Mesendoderm (in vitro differentiated cells): Measurements from ENCODE around the gene TRIM32.

Experiments used
- DNase-seq: peaks from one replicate; pipeline ENCODE4 v3.0.0; 2013
- H2AK5ac ChIP-seq: 2 replicates; pipeline ENCODE4 v1.6.1; 2013; ENCODE audit warnings: low read length, inconsistent platforms
- H2BK120ac ChIP-seq: 2 replicates; pipeline ENCODE4 v1.6.1; 2013; ENCODE audit warnings: low read depth, mild to moderate bottlenecking, low read length, moderate library complexity, mixed read lengths
- H2BK15ac ChIP-seq: replicated peaks from 2 replicates; pipeline ENCODE4 v1.6.1; 2013; ENCODE audit warnings: low read depth, mild to moderate bottlenecking, moderate library complexity
- H2BK5ac ChIP-seq: 2 replicates; pipeline ENCODE4 v1.6.1; 2013; ENCODE audit warnings: low read length, inconsistent platforms
- H3K18ac ChIP-seq: 2 replicates; pipeline ENCODE4 v1.6.1; 2013; ENCODE audit warnings: mild to moderate bottlenecking, low read length, mixed read lengths
- H3K23ac ChIP-seq: one replicate; pipeline ENCODE4 v1.6.1; 2013; ENCODE audit warnings: low read length
- H3K27ac ChIP-seq: 2 replicates; pipeline ENCODE4 v1.5.1; 2013; ENCODE audit warnings: low read depth, mild to moderate bottlenecking, inconsistent platforms, low read length, moderate library complexity
- H3K27me3 ChIP-seq: 2 replicates; pipeline ENCODE4 v1.6.1; 2013; ENCODE audit warnings: low read length, control low read depth, mild to moderate bottlenecking, inconsistent platforms; ENCODE audit not compliant: insufficient read depth, poor library complexity
- H3K36me3 ChIP-seq: 2 replicates; pipeline ENCODE4 v1.6.1; 2013; ENCODE audit warnings: low read length, inconsistent platforms; ENCODE audit not compliant: control insufficient read depth, insufficient read depth
- H3K4ac ChIP-seq: one replicate; pipeline ENCODE4 v1.6.1; 2013; ENCODE audit warnings: low read depth, mild to moderate bottlenecking, low read length, moderate library complexity
- H3K4me1 ChIP-seq: 2 replicates; pipeline ENCODE4 v1.6.1; 2013; ENCODE audit warnings: low read depth, low read length, inconsistent platforms; ENCODE audit not compliant: control insufficient read depth
- H3K4me2 ChIP-seq: 2 replicates; pipeline ENCODE4 v1.6.1; 2013; ENCODE audit warnings: low read length
- H3K4me3 ChIP-seq: 2 replicates; pipeline ENCODE4 v1.5.1; 2013; ENCODE audit warnings: mild to moderate bottlenecking, low read length
- H3K56ac ChIP-seq: one replicate; pipeline ENCODE4 v1.6.1; 2013; ENCODE audit warnings: low read length
- H3K79me1 ChIP-seq: 2 replicates; pipeline ENCODE4 v1.6.1; 2013; ENCODE audit warnings: low read length, inconsistent platforms
- H3K79me2 ChIP-seq: 2 replicates; pipeline ENCODE4 v1.6.1; 2013; ENCODE audit warnings: mild to moderate bottlenecking, low read length; ENCODE audit not compliant: control insufficient read depth, insufficient read depth
- H3K9ac ChIP-seq: 2 replicates; pipeline ENCODE4 v1.6.1; 2013; ENCODE audit warnings: low read length, inconsistent platforms
- H4K5ac ChIP-seq: one replicate; pipeline ENCODE4 v1.6.1; 2013; ENCODE audit warnings: low read length
- H4K8ac ChIP-seq: one replicate; pipeline ENCODE4 v1.6.1; 2013; ENCODE audit warnings: low read depth, mild to moderate bottlenecking, control low read depth, low read length, moderate library complexity
- WGBS: extraction: QIAGEN DNeasy Blood & Tissue Kit; methylation state at CpG from one replicate; pipeline ENCODE4 v1.1.7; 2013; ENCODE audit warnings: low lambda C conversion rate, missing lambda C conversion rate; ENCODE audit not compliant: insufficient coverage; ENCODE audit errors: extremely low coverage; 5-methylcytosine and 5-hydroxymethylcytosine counted together

TRIM32 gene

DNA sequence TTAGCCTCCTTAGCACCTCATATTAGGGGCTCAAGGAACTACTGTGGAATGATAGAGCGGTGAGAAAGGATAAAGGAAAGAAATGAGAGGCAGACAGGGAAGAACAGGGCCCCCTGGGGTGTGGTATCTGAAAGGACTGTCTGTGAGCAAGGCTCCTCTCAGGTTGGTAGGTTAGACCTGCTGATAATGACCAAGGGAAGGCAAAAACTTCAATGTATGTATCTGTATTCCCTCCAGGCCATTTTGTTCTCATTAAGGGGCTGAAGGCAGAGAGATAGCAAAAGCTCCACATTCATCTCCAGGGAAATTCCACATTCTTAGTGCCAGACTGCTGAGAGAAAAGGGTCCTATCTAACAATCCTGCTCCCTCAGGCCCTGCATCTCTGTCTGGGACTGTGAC is 28.6 kb downstream of the TRIM32 start:
- DNase-seq: peak; percentile 98
- H3K23ac ChIP-seq: no peak overlapping the region

DNA sequence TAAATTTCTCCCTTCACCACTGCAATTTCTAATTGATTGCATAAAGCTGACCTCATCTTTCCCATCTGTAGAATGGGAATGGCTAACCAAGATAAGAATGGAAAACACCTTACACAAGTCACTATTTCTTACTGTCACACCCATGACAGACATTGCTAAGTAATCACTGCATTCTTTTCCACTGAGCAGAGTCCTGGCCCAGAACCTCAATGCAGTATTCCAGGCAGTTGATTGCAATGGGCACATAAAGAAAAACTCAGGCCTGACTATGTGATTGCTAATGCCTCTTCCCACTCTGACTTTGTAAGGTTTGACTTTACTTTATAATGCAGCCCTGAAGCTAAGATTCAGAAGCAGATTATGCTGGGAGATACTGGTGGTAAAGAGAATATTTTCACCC is 29.3 kb downstream of the TRIM32 start:
- Histone ChIP-seq H3K4me1 (peaks cover 16% of the 10 kb centered on the region), H3K23ac (no peak overlapping the region), H4K5ac (no peak overlapping the region), H3K27me3 (no peaks in the 10 kb centered on the region), H2BK5ac (no peak overlapping the region), H2BK120ac (no peak overlapping the region), H3K79me1 (no peaks in the 10 kb centered on the region), H3K18ac (no peak overlapping the region), H4K8ac (no peak overlapping the region), H3K36me3 (no peaks in the 10 kb centered on the region), H3K4ac (no peak overlapping the region), H3K4me3 (no peak overlapping the region), H2BK15ac (no peak overlapping the region), H3K79me2 (no peaks in the 10 kb centered on the region), H3K9ac (no peak overlapping the region), H3K56ac (no peak overlapping the region), H3K4me2 (no peak overlapping the region), H2AK5ac (no peak overlapping the region), H3K27ac (no peak overlapping the region)
- DNase-seq: peak; percentile 46

More for the DNA sequence above, 28.6 kb downstream of the TRIM32 start:
- H3K4ac ChIP-seq: no peak overlapping the region
- no peak overlapping the region for H3K18ac ChIP-seq
- H4K8ac ChIP-seq: no peak overlapping the region
- peak overlapping the region; percentile 63 for H3K27ac ChIP-seq
- H2BK120ac ChIP-seq: no peak overlapping the region
- no peaks in the 10 kb centered on the region for H3K36me3 ChIP-seq
- H2BK5ac ChIP-seq: no peak overlapping the region
- no peak overlapping the region for H3K56ac ChIP-seq
- H2BK15ac ChIP-seq: no peak overlapping the region
- peaks cover 16% of the 10 kb centered on the region for H3K4me1 ChIP-seq
- H3K79me1 ChIP-seq: no peaks in the 10 kb centered on the region
- no peaks in the 10 kb centered on the region for H3K79me2 ChIP-seq
- WGBS: no CpG with 5 or more reads among the region's 1 CpG
- no peak overlapping the region for H3K4me3 ChIP-seq
- H3K9ac ChIP-seq: no peak overlapping the region
- H3K27me3 ChIP-seq: no peaks in the 10 kb centered on the region
- no peak overlapping the region for H4K5ac ChIP-seq
- no peak overlapping the region for H2AK5ac ChIP-seq
- no peak overlapping the region for H3K4me2 ChIP-seq

DNA sequence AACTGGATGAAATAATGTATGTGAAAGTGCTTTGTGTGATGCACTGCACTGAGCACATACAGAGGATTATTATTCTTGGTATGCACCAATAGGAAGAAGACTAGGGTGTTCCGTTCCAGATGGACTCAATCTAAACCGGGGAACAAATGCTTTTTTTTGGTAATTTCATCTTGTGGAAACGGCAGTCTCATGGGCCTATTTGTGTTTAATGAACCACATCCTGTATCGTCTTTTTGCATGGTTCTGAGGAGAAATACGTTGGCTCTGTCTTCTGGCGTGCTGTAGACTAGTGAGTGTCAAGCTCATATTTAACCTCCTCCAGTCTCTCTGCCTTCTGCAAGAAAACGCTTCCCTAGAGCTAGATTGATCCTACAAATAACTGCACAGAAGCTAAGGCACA is 30.0 kb downstream of the TRIM32 start:
- Histone ChIP-seq H3K4me2 (no peak overlapping the region), H4K5ac (no peak overlapping the region), H3K4me3 (no peak overlapping the region), H3K23ac (no peak overlapping the region), H2BK15ac (no peak overlapping the region), H3K36me3 (no peaks in the 10 kb centered on the region), H3K4me1 (peaks cover 16% of the 10 kb centered on the region), H3K79me2 (no peaks in the 10 kb centered on the region), H3K27ac (no peak overlapping the region), H2BK5ac (no peak overlapping the region), H3K56ac (no peak overlapping the region), H3K4ac (no peak overlapping the region), H3K79me1 (no peaks in the 10 kb centered on the region), H2AK5ac (no peak overlapping the region), H2BK120ac (no peak overlapping the region), H3K27me3 (no peaks in the 10 kb centered on the region), H4K8ac (no peak overlapping the region), H3K18ac (no peak overlapping the region), H3K9ac (no peak overlapping the region)
- no CpG with 5 or more reads among the region's 7 CpGs for WGBS
- no peak for DNase-seq

DNA sequence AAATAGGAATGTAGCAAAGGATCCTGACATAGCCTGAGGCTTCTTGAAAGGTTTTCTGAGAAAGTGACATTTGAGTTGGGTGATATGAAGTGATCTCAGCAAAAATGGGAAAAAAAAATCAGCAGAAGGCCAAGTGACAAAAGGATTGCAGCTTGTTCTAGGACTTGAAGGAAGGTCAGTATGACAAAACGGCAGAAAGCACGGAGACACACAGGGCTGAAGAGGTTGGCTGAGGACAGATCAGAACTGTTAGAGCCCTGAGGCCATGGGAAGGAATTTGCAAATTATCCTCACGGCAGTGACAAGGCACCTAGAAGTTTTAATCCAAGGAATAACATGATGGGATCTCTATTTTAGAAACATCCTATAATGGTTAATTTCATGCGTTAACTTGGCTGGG is 31.0 kb downstream of the TRIM32 start:
- no peak overlapping the region for H3K9ac ChIP-seq
- no peak overlapping the region for H3K4me3 ChIP-seq
- H2BK15ac ChIP-seq: no peak overlapping the region
- H3K56ac ChIP-seq: peak overlapping the region; percentile 59
- H3K23ac ChIP-seq: no peak overlapping the region
- peaks cover 16% of the 10 kb centered on the region for H3K4me1 ChIP-seq
- no peaks in the 10 kb centered on the region for H3K79me2 ChIP-seq
- no peak overlapping the region for H4K5ac ChIP-seq
- H4K8ac ChIP-seq: no peak overlapping the region
- H3K18ac ChIP-seq: no peak overlapping the region
- H3K4ac ChIP-seq: no peak overlapping the region
- no peaks in the 10 kb centered on the region for H3K27me3 ChIP-seq
- no peak overlapping the region for H2BK5ac ChIP-seq
- H3K36me3 ChIP-seq: no peaks in the 10 kb centered on the region
- H3K4me2 ChIP-seq: no peak overlapping the region
- no peaks in the 10 kb centered on the region for H3K79me1 ChIP-seq
- H2AK5ac ChIP-seq: peak overlapping the region; percentile 23
- H2BK120ac ChIP-seq: no peak overlapping the region
- H3K27ac ChIP-seq: no peak overlapping the region
- DNase-seq: peak; percentile 56
- no CpG with 5 or more reads among the region's 4 CpGs for WGBS

DNA sequence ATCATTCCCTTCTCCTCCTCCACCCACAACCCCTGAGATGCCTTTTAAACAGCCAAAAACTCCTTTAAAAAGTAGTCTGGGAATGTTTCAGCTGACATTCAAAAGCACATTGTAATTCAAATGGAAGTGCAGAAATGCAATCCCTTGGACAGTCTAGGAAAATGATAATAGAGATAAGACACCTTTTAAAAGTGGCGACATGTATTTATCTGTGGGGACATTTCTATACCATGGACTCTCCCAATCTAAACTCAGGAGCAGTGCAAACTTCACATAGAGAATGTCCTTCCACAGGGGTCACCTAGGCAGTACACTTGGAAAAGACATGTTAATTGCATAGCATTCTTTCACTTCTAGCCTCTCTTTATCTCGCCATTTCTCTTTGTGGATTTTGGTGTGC is 33.0 kb downstream of the TRIM32 start:
- no peak overlapping the region for H3K9ac ChIP-seq
- no CpG with 5 or more reads among the region's 2 CpGs for WGBS
- no peak overlapping the region for H3K18ac ChIP-seq
- no peaks in the 10 kb centered on the region for H3K36me3 ChIP-seq
- no peak overlapping the region for H3K27ac ChIP-seq
- DNase-seq: no peak
- no peaks in the 10 kb centered on the region for H3K27me3 ChIP-seq
- H4K8ac ChIP-seq: no peak overlapping the region
- no peak overlapping the region for H2AK5ac ChIP-seq
- H3K23ac ChIP-seq: no peak overlapping the region
- no peak overlapping the region for H2BK15ac ChIP-seq
- H3K56ac ChIP-seq: no peak overlapping the region
- H3K79me2 ChIP-seq: no peaks in the 10 kb centered on the region
- H2BK5ac ChIP-seq: no peak overlapping the region
- H3K4ac ChIP-seq: no peak overlapping the region
- H2BK120ac ChIP-seq: no peak overlapping the region
- H3K4me2 ChIP-seq: no peak overlapping the region
- H3K4me3 ChIP-seq: no peak overlapping the region
- H4K5ac ChIP-seq: no peak overlapping the region
- H3K4me1 ChIP-seq: peaks cover 9% of the 10 kb centered on the region
- H3K79me1 ChIP-seq: no peaks in the 10 kb centered on the region

DNA sequence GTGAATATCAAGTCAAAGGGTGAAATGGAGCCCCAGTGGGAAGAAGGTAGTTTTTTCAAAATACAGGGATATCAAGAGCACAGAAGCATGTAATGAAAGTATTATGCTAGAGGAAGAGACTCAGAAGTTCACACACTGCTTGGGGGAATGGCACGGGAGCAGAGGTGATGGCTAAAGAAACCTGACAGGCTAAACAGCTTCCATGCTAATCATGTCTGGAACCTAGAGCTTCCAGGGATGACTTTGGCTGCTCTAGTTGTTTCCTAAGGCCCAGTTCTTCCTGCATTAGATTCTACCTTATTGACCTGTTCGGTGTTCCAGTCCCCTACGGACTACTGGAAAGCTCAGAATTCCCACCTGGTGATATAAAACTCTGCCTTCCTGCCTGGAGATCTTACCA is 34.3 kb downstream of the TRIM32 start:
- Histone ChIP-seq H2BK120ac (no peak overlapping the region), H3K27me3 (no peaks in the 10 kb centered on the region), H2BK15ac (no peak overlapping the region), H3K18ac (no peak overlapping the region), H4K5ac (no peak overlapping the region), H3K79me1 (no peaks in the 10 kb centered on the region), H2AK5ac (no peak overlapping the region), H3K4me3 (no peak overlapping the region), H3K27ac (no peak overlapping the region), H2BK5ac (no peak overlapping the region), H3K4me2 (no peak overlapping the region), H3K4me1 (peaks cover 5% of the 10 kb centered on the region), H3K9ac (no peak overlapping the region), H3K79me2 (no peaks in the 10 kb centered on the region), H3K56ac (no peak overlapping the region), H3K4ac (no peak overlapping the region), H3K23ac (no peak overlapping the region), H4K8ac (no peak overlapping the region), H3K36me3 (no peaks in the 10 kb centered on the region)
- WGBS: no CpG with 5 or more reads among the region's 3 CpGs
- DNase-seq: no peak
